Dermis blood vessel endothelial cell (primary cell): ENCODE measurements around the gene MAPT. TPM values are rescaled to one million over a fixed set of nuclear protein-coding genes. Genes with fewer than 3 reads are reported as not detected.
"Not testable (repeated sequence)": the region's sequence is repeated elsewhere in the genome, so short reads cannot be mapped to it uniquely, and the experiment has no call there.

ENCODE experiments used
- DNase-seq: peaks from one replicate; pipeline ENCODE4 v3.0.0; 2010
- total RNA-seq: library from RNA; depleted of rRNA; stranded (reverse); fragments of >200 nt; gene quantifications from 2 replicates; pipeline ENCODE4 v1.2.3, GENCODE V29; 2014

Gene MAPT
- under 0.01 and 0.05 TPM in 2 replicates for total RNA-seq

DNA sequence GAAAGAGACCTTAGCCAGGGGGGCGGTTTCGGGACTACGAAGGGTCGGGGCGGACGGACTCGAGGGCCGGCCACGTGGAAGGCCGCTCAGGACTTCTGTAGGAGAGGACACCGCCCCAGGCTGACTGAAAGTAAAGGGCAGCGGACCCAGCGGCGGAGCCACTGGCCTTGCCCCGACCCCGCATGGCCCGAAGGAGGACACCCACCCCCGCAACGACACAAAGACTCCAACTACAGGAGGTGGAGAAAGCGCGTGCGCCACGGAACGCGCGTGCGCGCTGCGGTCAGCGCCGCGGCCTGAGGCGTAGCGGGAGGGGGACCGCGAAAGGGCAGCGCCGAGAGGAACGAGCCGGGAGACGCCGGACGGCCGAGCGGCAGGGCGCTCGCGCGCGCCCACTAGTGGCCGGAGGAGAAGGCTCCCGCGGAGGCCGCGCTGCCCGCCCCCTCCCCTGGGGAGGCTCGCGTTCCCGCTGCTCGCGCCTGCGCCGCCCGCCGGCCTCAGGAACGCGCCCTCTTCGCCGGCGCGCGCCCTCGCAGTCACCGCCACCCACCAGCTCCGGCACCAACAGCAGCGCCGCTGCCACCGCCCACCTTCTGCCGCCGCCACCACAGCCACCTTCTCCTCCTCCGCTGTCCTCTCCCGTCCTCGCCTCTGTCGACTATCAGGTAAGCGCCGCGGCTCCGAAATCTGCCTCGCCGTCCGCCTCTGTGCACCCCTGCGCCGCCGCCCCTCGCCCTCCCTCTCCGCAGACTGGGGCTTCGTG, at the start of gene MAPT:
MAPT (plus strand) TSS at position 533 of the 763 bp plus-strand sequence. CDS start 67,784 bp downstream, outside the sequence.
- DNase-seq = peak; percentile 96

DNA sequence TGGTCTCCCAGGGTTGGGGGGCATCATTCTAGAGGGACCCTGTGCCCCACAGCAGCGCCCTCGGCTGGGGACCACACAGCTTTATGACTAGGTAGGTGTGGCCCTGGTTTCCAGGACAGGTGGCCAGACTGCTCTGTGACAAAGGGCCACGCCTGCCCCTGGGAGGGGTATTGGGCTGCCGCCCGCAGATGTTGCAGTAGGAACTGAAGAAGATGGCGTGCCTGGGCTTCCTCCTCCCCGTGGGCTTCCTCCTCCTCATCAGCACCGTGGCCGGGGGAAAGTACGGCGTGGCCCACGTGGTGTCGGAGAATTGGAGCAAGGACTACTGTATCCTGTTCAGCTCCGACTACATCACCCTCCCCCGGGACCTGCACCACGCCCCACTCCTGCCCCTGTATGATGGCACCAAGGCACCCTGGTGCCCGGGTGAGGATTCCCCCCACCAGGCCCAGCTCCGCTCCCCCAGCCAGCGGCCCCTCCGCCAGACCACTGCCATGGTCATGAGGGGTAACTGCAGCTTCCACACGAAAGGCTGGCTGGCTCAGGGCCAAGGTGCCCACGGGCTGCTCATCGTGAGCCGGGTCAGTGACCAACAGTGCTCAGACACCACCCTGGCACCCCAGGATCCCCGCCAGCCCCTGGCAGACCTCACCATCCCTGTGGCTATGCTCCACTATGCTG, 49.5 kb upstream of the MAPT start, which contains the start of gene SPPL2C:
SPPL2C (plus strand) TSS at position 187 of the 681 bp plus-strand sequence; CDS start at position 213, 26 bp downstream.
- no peak for DNase-seq

DNA sequence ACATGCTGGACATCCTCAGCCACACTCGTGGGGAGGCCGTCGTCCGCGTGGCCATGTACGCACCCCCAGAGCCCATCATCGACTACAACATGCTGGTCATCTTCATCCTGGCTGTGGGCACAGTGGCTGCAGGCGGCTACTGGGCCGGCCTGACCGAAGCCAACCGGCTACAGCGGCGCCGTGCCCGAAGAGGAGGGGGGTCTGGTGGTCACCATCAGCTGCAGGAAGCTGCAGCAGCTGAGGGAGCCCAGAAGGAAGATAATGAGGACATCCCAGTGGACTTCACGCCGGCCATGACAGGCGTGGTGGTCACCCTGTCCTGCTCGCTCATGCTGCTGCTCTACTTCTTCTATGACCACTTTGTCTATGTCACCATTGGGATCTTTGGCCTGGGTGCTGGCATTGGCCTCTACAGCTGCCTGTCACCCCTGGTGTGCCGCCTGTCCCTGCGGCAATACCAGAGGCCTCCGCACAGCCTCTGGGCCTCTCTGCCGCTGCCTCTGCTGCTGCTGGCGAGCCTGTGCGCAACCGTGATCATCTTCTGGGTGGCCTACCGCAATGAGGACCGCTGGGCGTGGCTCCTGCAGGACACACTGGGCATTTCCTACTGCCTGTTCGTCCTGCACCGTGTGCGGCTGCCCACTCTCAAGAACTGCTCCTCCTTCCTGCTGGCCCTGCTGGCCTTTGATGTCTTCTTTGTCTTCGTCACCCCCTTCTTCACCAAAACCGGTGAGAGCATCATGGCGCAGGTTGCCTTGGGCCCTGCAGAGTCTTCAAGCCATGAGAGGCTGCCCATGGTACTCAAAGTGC, 48.8 kb upstream of the MAPT start:
- no peak for DNase-seq

DNA sequence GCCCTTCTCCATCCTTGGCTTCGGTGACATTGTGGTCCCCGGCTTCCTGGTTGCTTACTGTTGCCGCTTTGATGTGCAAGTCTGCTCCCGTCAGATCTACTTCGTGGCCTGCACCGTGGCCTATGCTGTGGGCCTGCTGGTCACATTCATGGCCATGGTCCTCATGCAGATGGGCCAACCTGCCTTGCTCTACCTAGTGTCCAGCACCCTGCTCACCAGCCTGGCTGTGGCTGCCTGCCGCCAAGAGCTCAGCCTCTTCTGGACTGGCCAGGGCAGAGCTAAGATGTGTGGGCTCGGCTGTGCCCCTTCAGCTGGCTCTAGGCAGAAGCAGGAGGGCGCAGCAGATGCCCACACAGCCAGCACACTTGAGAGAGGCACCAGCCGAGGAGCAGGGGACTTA, 48.1 kb upstream of the MAPT start:
- no peak for DNase-seq

DNA sequence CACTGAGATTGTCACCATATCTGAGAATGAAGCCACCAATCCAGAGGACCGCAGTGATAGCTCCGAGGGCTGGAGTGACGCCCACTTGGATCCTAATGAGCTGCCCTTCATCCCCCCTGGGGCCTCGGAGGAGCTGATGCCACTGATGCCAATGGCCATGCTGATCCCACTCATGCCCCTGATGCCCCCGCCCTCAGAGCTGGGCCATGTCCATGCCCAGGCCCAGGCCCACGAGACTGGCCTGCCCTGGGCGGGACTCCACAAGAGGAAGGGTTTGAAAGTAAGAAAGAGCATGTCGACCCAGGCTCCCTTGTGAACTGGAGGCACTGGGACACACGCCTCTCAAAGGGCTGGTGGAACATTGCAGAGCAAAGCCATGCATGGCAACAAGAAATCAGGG, 47.7 kb upstream of the MAPT start:
- DNase-seq = no peak

DNA sequence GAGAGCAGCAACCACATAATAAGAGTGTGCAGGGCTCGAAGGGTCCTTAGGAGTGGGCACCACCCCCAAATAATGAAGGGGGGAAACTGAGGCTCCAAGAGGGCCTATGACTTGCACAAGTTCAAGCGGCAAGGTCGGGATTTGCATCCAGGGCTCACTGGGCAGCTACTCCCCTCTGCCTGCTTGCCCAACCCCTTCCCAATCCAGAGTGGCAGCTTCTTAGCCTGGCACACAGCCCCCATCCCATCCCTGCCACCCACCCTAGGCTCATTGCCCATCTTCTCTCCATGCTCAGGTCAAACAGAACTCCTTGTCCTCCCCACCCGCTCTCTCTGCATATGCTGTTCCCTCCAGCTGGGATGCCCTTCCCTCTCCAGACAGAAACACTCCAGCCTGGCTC, 47.3 kb upstream of the MAPT start:
- no peak for DNase-seq

DNA sequence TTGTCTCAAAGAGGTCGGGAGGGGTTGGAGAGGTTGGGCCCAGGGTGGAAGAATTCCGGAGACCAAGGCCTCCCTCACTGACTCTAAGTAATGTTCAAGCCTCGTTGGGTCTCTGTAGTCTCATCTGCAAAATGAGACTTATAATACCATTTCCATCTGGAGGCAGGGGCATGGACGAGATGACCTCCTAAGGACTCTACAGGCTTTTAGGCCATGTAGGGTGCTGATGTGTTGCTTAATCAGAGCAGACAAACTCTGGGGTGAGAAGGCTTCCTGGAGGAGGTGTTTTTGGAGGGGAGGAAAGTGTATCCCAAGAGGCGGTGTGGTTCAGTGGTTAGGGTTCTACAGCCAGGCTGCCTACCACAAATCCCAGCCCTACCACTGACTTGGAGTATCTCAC, 46.6 kb upstream of the MAPT start:
- no peak for DNase-seq

DNA sequence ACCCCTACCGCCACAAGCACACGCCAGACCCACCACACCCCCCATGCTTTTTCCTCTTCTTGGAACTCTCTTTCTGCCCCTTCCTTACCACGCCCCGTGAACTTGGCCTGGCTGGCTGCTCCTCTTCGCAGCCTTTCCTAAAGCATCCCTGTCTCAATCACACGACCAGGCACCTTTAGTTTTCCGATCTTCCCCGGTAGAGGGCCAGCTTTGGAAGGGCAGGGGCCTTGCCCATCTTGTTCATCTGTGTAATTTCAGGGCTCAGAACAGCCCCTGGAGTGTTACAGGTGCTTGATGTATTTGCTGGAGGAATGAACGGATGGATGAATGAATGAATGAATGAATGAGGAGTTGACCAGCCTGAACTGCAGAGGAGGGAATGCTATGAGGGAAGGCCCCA, 45.9 kb upstream of the MAPT start:
- DNase-seq = no peak

DNA sequence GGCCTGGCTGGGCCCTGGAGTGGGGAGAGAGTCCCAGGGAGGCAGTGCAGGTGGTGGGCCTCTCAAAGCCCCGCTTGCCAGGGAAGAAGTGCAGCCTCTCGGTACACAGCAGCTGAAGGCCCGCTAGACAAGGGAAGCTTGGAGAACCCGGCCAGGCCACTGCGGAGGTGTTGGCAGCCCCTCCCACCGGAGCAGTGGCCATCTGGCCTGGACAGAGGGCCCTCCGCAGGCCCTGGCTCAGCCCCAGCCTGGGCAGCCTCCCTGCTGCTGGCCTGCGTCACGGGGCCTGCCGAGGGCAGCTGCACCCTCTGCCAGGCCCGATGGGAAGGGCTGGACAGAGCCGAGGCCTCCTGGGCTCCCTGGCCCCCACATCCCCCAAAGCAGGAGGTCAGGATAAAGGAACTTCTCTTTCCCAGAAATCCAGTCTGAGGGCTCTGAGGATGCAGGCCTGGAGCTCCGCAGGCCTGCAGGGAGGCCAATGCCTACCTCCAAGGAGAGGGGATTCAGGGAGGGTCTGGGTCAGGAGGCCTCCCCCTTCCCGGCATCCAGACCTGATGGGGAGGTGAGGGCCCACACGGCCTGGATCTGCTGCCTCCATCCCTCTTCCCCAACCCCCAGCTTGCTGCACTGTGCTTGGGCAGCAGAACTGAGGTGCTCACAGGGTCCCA, 45.4 kb upstream of the MAPT start:
- DNase-seq = no peak

DNA sequence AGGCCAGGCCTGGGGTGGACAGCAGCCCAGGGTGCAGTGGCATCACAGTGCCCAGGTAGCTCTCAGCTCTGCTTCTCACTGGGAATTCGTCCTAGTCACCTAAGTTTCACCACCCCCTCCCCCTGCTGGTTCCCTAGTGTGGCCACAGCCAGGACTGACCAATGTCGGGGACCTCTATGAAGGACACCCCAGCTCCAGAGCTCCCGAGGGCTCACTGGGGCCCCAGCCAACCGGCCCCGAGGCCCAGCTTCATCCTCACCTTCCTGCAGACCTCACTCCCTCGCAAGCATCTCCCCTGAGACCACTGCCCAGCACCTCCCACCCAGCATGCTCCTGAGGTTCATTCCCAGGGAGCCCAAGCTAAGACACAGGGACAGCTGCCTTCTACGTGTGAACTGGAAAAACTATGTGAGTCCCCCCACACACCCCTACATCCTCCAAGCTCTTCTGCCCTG, 44.8 kb upstream of the MAPT start:
- no peak for DNase-seq

DNA sequence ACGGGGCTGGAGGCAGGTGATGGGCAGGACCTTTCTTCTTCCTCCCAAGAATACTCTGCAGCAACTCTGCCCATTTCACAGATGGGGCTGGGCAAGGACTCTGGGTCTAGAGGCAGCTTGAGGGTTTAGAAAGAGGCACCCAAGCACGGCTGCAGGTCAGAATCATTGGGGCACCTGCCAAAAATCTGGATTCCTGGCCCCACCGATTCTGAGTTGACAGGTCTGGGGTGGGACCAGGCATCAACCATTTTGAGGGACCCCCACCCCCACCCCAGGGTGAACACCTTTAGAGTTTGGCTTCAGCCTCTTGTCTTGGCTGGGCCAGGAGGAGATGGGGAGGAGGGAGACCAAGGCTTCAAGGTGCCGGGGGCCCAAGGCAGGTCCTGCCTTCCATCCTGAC, 44.3 kb upstream of the MAPT start:
- no peak for DNase-seq

DNA sequence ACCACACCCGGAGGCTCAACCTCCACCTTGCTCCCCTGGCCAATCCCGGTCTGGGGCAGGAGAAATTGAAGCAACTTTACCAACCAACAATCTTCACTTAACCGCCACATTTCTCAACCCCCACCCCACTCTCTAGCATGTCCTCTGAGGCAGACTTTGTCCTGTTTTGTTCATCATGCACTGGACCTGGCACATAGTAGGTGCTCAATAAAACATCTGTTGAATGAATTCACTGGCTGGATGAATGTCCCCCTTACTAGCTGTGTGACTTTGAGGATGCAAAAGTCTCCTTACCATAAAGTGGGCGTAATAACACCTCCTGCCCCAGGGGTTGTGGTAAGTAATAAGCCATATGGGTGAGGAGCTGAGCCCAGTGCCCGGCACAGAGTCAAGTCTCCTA, 43.9 kb upstream of the MAPT start:
- no peak for DNase-seq

DNA sequence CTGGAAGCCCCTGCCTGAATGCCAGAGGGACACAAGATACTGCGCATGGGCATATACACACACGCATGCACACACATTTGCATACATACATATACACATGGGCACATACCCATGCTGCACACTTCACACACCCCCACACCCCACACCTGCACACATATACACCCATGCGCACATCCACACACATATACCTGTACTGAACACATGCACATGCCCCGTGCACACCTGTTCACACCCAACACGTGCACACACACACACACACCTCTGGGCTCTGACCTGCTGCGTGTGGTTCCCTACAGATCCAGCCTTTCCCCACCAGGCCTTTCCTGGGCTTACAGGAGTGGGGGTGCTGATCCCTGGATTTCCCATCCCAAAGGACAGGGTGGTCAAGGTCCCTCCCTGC, 43.3 kb upstream of the MAPT start:
- DNase-seq = no peak

DNA sequence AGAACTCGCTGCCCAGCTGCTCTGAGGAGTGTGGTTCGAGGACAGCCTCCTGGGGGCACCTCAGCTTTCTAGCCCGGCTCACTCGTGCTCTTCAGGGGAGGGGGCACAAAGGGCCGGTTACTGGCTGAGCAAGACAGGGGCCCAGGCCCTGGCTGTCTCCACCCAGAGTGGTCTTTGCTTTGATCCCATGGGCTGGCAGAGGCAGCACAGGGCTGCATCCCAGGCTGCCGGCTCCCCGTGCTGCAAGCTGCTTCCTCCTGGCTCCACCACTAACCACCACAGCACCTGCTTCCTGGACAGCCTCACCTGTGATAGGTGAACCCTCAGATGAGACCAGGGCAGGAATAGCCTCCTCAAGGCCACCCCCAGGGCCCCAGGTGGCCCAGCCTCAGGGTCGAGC, 42.9 kb upstream of the MAPT start:
- no peak for DNase-seq

DNA sequence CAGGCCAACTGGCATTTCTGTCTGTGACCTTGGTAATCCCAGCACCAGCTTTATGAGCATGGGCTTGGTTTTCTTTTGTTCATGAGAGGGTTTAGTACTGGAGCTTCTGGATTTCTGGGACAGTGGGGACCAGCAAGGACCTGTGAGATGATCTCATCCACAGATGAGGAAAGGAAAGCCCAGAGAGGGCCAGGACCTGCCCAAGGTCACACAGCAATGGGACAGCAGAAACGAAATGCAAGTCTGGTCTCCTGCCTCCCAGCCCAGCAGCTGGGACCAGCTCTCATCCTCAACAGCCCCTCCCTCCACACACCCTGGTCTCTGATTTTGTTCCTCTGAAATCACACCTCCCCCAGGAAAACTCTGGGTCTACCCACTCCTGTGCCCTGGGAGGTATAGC, 42.5 kb upstream of the MAPT start:
- DNase-seq = no peak

DNA sequence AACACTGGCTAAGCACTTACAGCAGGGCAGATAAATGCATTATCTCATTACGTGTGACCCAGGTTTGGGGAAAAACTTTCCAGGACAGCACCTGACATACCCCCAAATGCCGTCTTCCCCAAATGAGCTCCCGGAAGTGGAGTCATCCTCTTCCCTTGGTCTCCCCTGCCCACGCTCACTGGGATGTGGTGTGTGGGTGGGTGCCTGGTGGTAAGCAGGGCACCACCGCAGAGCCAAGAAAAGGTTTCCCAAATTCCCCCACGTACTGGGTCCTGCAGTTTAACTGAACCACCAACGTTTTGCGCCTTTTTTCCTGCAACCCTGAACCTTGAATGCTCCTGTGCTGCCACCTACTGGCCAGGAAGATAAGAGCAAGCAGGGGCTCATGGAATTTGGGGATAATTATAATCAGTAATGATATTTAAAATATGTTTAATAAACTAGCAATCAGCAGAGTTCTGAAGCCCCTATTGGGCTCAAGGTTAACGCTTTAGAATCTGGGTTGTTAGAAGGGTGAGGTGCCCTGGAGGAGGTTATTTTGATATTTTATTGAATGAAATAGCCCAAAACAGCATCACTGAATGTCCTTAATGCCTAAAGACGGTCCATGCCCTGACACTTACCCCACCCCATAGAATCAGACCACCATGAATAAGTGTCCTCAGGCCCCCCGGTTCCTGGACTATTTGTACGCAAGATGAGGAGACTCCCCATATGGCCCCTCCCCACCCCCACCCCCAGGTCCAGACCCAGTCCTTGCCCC, 41.6 kb upstream of the MAPT start:
- DNase-seq = peak; percentile 72

DNA sequence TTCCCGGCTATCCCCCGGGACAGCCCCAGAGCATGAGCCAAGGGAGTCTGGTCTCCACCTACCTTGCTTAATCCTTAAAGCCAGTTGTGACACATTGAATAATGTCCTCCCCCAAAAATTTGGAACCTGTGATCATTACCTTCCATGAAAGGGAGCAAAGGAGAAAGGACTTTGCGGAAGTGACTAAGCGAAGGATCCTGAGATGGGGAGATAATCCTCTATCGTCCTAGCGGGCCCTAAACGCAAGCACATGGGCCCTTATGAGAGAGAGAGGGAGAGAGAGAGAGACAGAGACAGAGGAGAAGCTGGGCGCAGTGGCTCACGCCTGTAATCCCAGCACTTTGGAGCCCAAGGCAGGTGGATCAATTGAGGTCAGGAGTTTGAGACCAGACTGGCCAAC, 40.1 kb upstream of the MAPT start:
- DNase-seq = no peak

DNA sequence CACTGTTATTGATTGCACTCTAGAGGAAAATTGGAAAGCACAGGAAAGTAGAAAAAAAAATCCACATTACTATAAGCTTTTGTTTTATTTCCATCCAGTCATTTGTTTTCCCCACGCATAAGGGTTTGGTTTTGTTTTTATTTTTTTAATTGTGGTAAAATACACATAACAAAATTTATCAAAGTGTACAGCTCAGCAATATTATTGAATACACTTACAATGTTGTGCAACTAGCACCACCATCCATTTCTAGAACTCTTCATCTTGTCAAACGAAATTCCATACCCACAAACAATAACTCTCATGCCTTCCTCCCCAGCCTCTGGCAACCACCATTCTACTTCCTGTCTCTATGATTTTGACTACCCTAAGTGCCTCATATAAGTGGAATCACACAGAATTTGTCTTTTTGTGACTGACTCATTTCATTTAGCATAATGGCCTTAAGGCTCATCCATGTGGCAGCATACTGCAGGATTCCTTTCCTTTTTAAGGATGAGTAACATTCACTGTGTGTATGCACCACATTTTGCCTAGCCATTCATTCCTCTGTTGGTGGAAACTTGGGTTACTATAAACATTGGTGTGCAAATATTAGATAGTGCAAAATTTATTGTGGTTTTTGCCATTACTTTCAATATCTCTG, 38.5 kb upstream of the MAPT start:
- DNase-seq = no peak

DNA sequence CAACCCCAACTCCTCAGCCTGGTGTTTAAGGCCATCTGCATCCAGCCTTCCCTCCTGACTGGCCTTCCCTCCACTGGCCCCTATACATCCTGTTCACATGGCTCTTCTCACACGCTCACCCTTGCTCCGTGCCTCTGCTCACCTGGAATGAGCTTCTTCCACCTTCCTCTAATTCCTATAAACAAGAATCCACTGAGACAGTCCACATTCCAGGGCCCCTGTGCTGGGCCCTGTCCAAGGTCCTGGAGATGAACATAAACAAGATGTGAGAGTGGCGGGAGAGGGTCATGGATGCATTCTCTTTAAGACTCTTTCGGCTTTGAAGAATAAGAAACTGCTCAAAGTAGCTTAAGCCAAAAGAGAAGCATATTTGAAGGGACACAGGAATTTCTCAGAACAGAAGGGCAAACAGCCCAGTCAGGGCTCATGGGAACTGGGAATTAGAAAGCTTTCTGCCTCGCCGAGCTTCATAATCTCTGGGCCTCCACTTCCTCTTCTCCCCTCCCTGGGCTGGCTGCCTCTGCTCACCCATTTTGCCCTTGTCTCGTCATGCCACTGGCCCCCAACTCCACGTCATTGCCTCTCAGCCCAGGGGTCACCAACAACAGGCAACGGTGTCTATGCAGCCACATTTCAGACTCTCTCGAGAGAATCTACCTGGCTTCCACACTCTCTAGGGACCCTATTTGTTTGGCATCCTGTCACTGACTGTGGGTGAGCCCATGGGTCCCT, 36.2 kb upstream of the MAPT start:
- peak; percentile 53 for DNase-seq

DNA sequence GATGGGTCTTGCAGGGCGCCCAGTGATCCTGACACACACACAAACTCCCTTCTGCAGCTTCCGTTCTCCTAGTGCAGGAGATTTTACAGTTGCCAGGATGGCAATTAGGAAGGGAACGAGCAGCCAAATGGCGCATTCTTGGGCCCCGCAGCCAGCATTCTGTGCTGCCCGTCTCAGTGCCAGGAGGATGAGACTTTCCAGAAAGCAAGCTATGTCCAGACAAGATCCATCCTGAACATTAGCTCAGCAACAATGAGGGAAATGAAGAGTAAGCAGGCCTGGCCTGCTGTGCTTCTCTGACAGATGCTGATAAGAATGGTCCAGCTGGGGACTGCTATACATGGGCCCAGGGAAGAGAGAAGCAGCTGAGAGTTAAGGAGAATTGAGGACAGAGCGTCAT, 33.2 kb upstream of the MAPT start:
- DNase-seq = no peak

DNA sequence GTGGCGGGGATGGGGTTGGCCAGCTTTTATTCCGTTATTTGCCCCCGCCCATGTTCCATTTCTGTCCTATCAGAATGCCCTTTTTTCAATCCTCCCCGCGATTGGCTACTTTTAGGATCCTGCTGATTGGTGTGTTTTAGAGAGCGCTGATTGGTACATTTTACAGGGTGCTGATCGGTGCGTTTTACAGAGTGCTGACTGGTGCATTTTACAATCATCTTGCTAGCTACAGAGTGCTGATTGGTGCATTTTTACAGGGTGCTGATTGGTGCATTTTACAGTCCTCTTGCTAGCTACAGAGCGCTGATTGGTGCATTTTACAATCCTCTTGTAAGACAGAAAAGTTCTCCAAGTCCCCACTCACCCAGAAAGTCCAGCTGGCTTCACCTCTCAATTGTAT, 32.2 kb upstream of the MAPT start:
- not testable (repeated sequence) for DNase-seq
